ENCODE data around the gene OSBPL6.

The OSBPL6 gene

DNA sequence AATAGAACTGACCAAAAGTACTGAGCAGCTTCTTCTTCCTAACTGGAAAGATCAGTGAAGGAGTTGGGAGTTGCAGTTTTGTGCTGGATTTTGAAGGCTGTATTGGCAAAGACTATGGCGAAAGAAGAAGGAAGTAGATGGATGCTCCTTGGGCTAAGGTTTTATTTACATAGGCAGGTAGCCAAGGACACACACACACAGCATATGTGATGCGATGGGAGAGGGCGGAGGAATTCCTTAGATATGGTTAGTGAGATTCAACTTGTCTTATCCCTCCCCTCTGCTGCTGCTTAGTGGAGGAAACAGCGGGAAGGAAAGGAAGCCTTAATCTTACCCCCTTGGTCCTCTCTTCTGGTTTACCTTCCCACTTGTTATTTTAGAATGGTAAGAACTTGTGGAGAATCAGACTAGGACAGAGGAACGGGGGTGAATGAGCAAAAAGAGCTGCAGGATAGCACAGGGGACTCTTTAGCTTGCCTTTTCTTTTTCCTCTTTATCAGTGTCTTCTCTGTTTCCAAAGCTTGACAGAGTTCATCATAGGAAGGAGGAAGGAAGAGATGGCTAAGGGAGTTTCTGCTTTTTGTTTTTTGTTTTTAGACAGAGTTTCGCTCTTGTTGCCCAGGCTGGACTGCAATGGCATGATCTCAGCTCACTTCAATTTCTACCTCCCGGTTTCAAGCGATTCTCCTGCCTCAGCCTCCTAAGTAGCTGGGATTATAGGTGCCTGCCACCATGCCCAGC, 87.9 kb downstream of the OSBPL6 start:
- no peak overlapping the region for H3K27ac ChIP-seq (ENCODE audit: extremely low read depth, low read depth, low read length)
- H3K36me3 ChIP-seq (ENCODE audit: control insufficient read depth in 2 of 2, insufficient read depth in 1 of 2, low read length in 2 of 2) = no peaks in the 10 kb centered on the region
- H3K4me1 ChIP-seq (ENCODE audit: control insufficient read depth, insufficient read depth, low read length) = peaks cover 10% of the 10 kb centered on the region; the same call in 1 of the 2 replicates
- no peak for TF ChIP-seq ZBTB44 (tag by site-specific recombination; IDR thresholded peaks at IDR 0.05)
- TF ChIP-seq ZFP37 (tag by site-specific recombination; IDR thresholded peaks at IDR 0.05) = no peak
- TF ChIP-seq HOXA7 (CRISPR knock-in tag; IDR thresholded peaks at IDR 0.05; ENCODE audit: borderline replicate concordance) = no peak
- no peak for TF ChIP-seq ZNF133 (tag by site-specific recombination; IDR thresholded peaks at IDR 0.05)
- TF ChIP-seq ZNF558 (tag by site-specific recombination; IDR thresholded peaks at IDR 0.05) = no peak
- no peak for TF ChIP-seq ZNF623 (tag by site-specific recombination; IDR thresholded peaks at IDR 0.05)
- no peak for TF ChIP-seq ZNF791 (tag by site-specific recombination; IDR thresholded peaks at IDR 0.05)
- TF ChIP-seq ZNF596 (tag by site-specific recombination; IDR thresholded peaks at IDR 0.05) = no peak
- no peak for TF ChIP-seq ZNF449 (tag by site-specific recombination; IDR thresholded peaks at IDR 0.05)
- no peak for TF ChIP-seq ZNF580 (tag by site-specific recombination; IDR thresholded peaks at IDR 0.05)
- TF ChIP-seq SCRT2 (tag by site-specific recombination; IDR thresholded peaks at IDR 0.05) = no peak
- POLR2A ChIA-PET = no interaction called here
- H3K4me3 ChIP-seq (ENCODE audit: low read depth, low read length) = no peak overlapping the region
- no peaks in the 10 kb centered on the region for H3K9me3 ChIP-seq (ENCODE audit: control insufficient read depth, insufficient read depth, low read depth, low read length)
- CTCF ChIA-PET = interaction anchor here (0.6 to 1.0 kb wide), 5 partner anchors 9 to 34 kb away, joined by 3 to 6 read pairs (median 3); no protein-coding TSS in a partner anchor

DNA sequence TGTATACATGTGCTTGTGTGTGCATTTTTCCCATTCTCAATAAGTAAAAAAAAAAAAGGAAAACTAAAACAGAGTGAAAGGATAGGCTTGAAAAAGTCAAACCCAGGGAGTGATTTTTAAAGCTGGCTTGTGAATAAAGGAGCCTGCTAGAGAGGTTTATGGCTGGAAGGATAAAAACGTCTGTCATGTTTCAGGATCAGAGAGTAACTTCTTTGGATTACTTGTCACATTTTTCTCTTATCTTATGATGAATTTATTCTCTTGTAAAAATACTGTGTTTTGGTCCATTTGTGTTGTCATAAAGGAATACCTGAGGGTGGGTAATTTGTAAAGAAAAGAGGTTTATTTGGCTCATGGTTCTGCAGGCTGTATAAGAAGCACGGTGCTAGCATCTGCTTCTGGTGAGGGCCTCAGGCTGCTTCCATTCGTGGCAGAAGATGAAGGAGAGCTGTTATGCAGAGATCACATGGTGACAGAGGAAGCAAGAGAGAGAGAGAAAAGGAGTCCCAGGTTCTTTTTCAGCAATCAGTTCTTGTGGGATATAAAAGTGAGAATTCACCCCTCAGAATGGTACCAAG, 89.1 kb downstream of the OSBPL6 start:
- Histone ChIP-seq H3K36me3 (ENCODE audit: control insufficient read depth in 2 of 2, insufficient read depth in 1 of 2, low read length in 2 of 2) (no peaks in the 10 kb centered on the region), H3K9me3 (ENCODE audit: control insufficient read depth, insufficient read depth, low read depth, low read length) (no peaks in the 10 kb centered on the region), H3K4me1 (ENCODE audit: control insufficient read depth, insufficient read depth, low read length) (peaks cover 6% of the 10 kb centered on the region; the same call in 1 of the 2 replicates), H3K27ac (ENCODE audit: extremely low read depth, low read depth, low read length) (no peak overlapping the region), H3K4me3 (ENCODE audit: low read depth, low read length) (no peak overlapping the region)
- ChIA-PET CTCF (interaction anchor here (0.7 kb wide), 1 partner anchor 129 kb away, joined by 6 read pairs; no protein-coding TSS in a partner anchor), POLR2A (interaction anchor here (1.0 kb wide), 1 partner anchor 168 kb away, joined by 3 read pairs; the partner anchor contains the start of genes PJVK and PRKRA)
- TF ChIP-seq ZNF704 (tag by site-specific recombination; IDR thresholded peaks at IDR 0.05) = no peak
- TF ChIP-seq WT1 (tag by site-specific recombination; IDR thresholded peaks at IDR 0.05) = no peak
- TF ChIP-seq ZBTB26 (tag by site-specific recombination; optimal IDR thresholded peaks at IDR 0.05) = no peak
- TF ChIP-seq ZBTB44 (tag by site-specific recombination; IDR thresholded peaks at IDR 0.05) = no peak
- TF ChIP-seq MYNN (tag by site-specific recombination; IDR thresholded peaks at IDR 0.05; ENCODE audit: borderline replicate concordance) = no peak
- TF ChIP-seq ZBTB7A (tag by site-specific recombination; IDR thresholded peaks at IDR 0.05; ENCODE audit: low read depth) = no peak
- TF ChIP-seq ZNF580 (tag by site-specific recombination; IDR thresholded peaks at IDR 0.05) = no peak
- TF ChIP-seq YY1 (tag by site-specific recombination; IDR thresholded peaks at IDR 0.05) = no peak

All from HEK293 (cell line).